ENCODE results near the gene IL1RAPL1.
A peak's percentile ranks its signal among the peaks of the same experiment; 100 is the strongest.

IL1RAPL1 gene

DNA sequence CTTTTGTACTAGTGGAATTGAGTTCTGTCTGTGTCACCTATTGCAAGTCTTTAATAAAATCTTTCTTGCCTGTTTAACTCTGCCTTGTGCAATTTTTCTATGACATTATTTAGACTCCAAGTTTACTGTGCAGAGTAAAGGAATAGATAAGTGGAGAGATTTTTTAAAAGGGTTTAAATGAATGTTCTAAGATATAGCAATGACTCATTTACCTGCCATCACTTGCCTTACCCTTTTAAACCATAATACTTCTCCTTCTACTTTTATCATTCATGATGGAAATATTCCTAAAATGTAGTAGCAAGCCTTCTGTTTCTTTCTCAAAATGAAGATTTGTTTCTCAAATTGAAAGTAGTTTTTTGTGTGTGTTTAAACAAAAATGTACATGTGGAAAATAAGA lies 845.3 kb downstream of the IL1RAPL1 start:
- DNase-seq (ENCODE audit: low spot score) = no peak

DNA sequence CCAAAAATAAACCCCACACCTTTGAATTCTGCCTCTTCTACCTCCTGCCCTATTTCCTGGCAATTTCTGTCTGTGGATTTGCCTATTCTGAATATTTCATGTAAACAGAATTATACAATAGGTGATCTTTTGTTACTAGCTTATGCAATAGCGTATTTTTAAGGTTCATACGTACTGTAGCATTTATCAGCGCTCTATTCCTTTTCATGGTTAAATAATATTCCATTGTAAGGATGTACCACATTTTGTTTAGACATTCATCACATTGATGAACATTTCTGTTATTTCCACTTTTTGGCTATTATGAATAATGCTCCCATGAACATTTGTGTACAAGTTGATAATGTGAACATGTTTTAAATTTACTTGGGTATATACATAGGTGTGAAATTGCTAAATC lies 847.7 kb downstream of the IL1RAPL1 start:
- no peak for DNase-seq (ENCODE audit: low spot score)

DNA sequence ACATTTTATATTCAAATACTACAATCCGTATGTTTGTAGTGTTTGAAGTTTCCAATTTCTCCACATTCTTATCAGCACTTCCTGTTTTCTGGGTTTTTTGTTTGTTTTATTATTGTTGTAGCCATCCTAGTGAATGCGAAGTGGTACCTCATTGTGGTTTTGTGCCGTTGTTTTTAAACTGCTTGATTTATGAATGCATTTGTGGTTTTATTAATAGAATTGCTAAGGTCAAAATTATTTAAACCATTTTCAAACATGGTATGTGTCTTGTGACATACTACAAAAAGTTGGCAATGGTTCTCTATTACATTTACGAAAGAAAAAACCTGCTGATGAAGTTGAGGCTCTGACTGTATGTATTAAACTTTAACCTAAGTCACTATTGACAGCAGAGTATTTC lies 848.1 kb downstream of the IL1RAPL1 start:
- no peak for DNase-seq (ENCODE audit: low spot score)

DNA sequence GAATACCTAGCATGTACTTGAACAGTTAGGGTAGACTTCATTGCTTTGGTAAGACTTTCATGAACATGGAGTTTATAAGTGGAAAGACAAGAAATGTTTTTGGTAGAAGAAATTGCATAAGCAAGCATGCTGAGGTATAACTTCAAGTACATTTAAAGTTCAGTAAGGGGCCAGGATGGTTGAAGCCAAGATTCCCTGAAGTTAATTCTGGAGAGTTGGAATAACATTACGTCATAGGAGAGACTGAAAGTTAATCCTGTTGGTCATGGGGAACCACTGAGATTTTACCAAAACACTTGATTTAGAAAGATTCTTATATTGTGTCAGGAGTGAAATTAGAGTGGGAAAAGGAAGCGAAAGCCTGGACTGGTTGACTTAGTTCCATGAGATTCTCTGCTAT lies 860.6 kb downstream of the IL1RAPL1 start:
- DNase-seq (ENCODE audit: low spot score) = no peak

DNA sequence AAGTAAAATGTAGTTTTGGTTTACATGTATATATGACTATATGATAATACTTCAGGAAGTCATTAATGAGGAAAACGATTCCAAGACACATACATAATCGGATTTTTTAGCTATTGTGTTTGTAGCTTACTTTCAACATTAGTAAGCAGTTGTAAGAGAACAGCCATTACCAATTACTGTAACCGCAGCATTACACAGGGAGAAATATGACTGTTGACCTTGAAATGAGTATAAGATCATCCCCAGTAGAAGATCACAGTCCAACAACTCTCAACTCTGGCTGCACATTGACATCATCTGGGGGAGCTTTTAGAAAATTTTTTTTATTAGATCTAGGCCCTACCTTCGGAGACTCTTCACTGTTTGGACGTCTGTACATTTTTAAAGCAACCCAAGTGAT lies 866.1 kb downstream of the IL1RAPL1 start:
- DNase-seq (ENCODE audit: low spot score) = no peak

DNA sequence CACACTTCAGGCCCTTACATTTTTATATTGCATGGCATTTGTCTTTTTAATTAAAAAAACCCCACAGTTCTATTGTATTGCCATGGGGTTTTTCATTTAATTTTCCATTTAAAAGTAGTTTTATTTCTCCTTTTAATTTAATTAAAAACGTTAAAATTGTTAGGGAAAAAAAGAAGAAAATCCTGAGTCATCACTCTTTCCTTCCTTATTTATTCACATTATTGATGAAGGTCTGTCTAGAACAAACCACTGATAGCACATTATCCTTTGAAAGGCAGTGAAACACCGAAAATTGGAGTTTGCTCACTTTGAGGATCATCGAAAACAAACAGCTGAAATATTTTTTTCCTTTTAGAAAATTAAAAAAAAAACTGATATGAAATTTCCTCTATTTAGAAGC lies 868.5 kb downstream of the IL1RAPL1 start:
- DNase-seq (ENCODE audit: low spot score) = no peak

DNA sequence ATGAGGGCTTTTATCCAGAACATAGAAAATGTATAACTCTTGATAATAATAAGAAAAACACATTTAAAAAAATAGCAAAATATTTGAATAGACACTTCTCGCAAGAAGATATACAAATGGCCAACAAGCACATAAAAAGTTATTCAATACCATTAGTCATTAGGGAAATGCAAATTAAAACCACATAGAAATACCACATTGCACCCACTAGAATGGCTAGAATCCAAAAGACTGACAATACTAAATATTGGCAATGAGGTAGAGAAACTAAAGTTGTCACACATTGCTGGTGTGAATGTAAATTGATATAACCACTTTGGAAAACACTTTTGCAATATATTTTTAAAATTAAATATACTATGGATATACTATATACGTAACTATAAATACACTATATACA lies 873.8 kb downstream of the IL1RAPL1 start:
- no peak for DNase-seq (ENCODE audit: low spot score)

DNA sequence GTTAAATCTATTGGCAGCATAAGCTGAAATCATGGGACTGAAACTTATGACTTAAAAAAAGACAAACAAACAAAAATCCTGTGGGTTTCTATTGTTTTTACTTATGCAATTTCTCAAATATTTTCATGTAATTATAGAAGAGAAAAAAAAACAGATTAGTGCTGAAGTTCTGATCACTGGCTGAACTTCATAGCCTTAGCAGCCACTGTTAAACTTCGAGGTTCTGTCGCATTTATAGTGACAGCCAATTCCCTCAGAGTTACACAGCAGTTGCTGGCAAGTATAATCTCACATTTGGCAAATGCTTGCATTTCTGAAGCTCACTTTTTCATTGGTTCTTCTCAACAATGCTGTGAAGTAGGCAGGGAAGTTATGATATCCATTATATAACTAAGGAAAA lies 879.2 kb downstream of the IL1RAPL1 start:
- no peak for DNase-seq (ENCODE audit: low spot score)

DNA sequence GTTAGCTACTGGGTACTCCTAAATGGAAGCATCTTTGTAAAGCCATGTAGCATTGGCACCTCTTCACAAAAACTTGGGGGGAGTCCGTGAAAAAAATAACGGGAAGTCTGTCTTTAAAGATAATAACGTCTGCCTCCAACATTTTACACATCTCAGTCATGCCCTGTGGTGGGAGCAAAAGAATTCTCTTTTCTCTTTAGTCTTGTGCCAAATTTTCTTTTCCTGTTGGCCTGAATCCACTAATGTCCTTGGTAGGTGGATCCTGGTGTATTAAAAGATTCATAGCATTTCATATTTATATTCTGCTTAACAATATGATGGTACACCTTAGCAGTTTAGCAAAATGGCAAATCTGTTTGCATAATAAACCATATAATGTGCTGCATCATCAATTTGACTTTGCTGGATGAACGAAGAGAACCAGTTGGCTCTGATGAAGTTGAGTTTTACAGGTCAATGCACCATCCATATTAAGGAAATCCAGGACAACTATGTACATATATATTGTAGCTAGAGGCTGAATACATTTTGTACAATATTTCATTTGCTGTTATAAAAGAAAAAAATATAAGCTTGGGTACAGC lies 881.8 kb downstream of the IL1RAPL1 start:
- DNase-seq (ENCODE audit: low spot score) = no peak

DNA sequence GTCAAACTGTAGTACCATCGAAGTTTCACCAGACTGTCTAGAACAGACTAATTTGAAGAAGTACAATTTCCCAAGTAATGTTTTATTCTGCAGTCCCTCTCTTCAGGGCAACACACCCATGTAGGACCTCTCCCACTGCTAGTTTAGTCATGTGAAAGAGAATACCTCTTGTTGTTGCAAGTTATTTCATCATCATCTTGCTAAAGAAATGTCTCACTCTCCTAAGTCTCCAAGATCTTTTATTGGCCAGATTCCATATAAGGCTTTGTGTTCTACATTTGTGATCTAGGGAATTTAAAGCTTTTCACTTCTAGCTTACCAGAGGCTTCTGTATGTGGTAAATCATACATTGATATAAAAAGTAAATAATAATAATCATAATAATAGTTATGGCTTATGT lies 882.8 kb downstream of the IL1RAPL1 start:
- DNase-seq (ENCODE audit: low spot score) = no peak

DNA sequence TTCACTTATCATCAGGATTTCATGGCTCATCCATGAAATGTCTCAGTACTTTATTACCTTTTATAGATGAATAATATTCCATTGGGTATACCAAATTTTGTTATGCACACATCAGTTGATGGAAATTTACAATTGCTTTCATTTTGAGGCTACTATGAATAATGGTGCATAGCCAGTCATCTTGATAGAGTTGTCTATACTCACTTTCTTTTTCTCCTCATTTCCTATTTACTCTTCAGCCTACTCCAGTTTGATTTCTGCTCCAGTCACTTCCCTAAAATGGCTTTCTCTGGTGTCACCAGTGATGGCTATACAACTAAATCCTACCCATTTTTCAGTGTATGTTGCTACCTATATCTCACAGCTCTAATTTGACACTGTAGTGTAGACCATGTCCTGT lies 884.6 kb downstream of the IL1RAPL1 start:
- DNase-seq (ENCODE audit: low spot score) = no peak

DNA sequence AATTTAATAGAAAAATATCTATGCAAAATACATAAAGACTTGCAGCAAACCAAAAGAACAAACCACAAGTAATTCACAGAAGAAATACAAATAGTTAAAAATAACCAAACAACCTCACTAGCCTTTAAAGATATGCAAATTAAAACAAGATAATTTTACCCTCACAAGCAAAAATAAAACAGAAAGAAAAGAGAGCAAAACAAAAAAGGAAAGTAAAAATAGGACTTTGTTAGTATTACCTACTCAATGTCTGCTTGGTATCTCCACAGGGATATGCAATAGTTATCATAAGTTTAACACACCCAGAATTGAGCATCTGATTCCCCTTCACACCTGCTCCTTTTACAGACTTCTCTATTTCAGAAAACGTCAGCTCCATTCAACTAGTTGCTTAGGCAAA lies 890.6 kb downstream of the IL1RAPL1 start:
- DNase-seq (ENCODE audit: low spot score) = no peak

DNA sequence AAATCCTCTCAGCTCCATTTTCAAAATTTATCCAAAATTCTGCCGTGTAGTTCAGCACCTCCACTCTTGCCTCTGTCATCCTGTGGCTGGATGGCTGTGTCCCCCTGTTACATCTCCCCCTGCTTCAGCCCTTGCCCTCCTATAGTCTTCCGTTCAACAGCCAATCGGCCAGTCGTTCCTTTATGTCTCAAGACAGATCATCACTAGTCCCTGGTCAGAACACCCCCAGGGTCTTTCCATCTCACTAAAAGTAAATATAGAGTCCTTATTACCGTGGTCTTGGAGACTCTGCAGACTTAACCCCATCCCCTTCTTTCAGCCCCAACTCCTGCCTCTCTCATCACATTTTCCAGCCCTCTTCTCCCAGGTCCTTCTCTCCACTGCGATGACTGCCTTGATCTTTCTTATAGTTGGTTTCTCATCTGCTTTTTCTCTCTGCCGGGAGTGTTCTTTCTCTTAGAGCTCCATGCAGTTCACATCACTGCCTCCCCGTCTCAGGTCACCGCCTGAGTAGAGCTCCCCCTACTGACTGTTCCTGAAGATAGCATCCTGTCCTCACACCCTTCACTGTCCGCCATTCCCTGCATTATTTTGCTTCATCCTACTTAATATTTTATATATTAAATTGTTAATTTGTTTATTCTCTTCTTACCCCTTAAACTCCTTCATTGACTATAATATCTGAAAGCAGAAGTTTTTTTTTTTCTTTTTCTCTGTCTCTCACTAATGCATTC lies 891.3 kb downstream of the IL1RAPL1 start:
- DNase-seq (ENCODE audit: low spot score) = peak; percentile 42

DNA sequence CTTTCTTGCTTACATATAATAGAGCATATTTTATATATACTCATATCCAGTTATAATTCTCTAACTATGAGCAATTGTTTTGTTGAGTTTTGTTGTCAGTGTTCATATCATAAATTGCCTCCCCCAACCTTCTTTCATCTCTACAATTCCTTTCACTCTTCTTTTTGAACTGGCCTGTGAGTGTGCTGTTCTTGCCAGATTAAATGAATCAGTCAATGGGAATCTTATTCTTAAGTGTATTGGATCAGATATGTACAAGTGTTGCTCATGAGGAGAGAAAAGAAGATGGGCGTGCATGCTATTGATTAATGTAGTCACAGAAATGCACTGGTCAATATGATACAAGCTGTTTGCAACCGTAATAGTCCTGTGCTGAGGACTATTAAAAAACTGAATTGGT lies 900.0 kb downstream of the IL1RAPL1 start:
- DNase-seq (ENCODE audit: low spot score) = no peak

DNA sequence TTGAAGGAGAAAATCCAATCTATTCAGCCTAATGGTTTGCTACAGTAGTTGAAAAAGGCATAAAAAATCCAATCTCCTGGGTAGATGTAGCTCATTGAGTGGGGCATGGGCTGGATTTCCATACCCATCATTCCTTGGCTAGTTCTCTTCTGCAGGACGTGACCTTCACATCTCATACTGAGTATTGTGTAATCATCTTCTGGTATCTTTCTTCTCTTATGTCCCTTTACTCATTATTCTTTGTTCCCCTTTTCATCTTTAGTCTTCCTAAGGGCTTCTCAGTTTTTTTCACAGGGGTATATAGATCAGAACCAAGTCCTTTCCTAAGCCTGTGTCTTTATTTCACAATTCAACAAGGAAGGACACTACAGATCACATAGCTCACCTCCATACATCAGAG lies 900.5 kb downstream of the IL1RAPL1 start:
- no peak for DNase-seq (ENCODE audit: low spot score)

DNA sequence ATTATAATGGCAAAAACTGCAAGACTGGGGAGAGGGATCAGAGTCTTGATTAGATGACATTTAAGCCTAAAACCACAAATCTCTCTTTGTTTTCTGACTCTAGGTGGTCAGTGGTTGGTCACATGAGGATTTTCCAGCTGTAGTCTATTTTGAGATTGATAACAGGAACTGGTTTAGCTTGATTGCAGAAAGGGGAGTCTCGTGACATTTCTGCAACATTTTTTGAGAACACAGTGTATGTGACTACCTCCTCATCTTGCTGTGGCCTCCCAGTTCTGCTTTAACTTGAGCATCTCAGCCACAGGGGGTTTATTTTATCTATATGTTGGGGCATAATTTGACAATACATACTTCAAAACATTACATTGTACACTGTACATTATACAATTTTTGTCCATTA lies 901.7 kb downstream of the IL1RAPL1 start:
- no peak for DNase-seq (ENCODE audit: low spot score)

DNA sequence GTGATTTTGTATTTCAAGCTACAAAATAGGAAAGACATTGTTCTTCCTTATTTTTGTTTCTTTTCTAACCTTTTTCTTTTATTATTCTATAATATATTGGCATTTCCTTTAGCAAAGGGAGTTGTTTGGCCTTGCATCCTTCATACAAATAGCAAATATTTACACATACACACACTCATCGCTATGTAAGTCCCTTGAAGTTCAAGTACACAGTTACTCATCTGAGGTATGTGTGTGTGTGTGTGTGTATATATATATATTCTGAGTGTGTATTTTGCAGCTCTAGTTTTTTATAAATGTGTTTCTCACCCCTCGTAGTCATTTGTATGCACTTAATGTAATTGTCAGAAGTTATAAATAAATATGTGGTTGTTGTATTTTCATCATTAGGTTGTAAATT lies 903.4 kb downstream of the IL1RAPL1 start:
- DNase-seq (ENCODE audit: low spot score) = no peak

DNA sequence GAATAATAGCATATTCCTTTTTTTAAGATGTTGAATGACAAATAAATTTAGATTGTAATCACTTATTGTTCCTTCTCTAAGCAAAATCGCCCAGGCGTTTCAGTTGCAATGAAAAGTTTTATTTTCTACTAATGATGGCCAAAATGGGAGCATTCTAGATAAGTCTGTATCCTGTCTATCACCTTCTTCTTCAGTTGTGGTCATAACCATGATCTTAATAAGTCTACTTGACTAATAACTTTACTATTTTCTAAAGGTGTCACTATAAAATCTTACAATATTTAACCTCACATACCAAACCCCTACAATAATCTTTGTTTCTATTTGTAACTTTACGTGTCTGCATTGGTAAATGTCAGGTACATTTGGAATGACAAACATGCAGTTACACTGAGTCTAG lies 904.4 kb downstream of the IL1RAPL1 start:
- DNase-seq (ENCODE audit: low spot score) = no peak

DNA sequence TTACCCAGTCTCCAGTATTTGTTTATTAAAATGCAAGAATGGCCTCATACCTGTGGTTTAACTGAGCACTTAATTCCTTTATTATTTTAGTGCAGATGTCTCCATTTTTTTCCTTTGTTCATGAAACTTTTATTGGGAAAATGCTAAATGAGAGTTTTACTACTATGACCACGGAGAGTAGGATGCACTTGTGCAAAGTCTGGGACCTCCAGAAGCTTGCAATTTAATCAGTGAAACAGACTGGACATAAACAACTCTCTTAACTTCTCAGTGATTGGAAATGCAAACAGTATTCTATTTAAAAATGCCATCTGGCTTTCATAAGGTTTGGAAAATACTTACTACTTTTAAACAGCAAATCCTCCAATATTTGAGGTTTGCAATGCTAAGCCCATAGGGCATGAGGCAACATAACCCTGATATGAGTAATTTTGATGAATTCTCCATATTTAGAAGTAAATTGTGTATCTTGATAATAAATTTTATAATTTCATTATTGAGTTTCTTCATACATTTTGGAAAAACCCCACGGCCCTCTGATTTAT lies 909.5 kb downstream of the IL1RAPL1 start:
- DNase-seq (ENCODE audit: low spot score) = no peak

DNA sequence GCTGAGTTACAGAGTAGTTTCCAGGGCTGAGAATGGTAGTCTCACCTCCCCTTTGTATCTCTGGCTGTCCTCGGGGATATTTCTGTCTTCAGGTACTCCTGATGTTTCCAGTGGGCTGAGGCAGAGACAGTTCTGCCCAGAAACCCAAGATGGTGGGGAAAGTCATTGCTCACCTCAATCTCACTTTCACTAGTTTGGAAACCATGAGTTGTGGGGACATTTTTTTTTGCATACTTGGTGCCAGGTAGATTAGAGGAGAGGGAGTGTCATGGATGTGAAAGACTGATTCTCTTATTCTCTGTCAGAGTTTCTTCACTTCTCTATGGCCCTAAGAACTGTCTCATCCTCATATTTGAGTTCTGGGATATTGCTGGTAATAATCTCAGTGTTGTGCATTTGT lies 919.5 kb downstream of the IL1RAPL1 start:
- no peak for DNase-seq (ENCODE audit: low spot score)

DNA sequence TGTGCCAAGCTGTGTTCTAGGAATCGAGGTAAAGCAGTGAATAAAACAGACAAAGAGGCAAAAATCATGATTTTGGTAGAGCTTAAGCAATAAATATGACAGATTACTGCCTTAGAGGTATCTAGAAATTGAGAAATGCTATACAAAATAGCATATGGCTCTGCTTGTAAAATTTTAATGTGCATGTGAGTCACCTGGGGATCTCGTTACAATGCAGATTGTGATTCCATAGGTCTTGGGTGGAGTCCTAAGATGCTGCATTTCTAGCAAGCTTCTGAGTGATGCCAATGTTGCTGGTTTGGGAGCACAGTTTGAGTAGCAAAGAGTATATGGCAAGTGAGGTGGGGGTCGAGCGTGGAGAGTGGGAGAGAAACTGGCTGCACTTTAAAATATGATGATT lies 930.9 kb downstream of the IL1RAPL1 start:
- no peak for DNase-seq (ENCODE audit: low spot score)

DNA sequence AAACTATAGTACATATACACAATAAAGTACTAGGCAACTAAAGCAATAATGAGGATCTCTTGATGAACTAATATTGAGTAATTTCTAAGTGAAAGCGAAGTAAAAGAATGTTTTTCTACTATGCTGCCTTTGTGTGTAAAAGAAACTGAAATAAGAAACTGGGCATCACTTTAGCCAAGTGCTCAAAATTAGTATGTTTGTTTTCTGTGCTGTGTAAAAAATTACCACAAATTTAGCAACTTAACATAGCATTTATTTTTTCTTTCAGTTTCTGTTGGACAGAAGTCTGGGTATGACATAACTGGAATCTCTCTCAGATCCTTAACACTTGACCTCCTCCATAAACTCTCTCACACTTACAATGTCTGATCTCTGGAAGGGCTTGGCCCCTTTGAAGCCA lies 941.0 kb downstream of the IL1RAPL1 start:
- no peak for DNase-seq (ENCODE audit: low spot score)

DNA sequence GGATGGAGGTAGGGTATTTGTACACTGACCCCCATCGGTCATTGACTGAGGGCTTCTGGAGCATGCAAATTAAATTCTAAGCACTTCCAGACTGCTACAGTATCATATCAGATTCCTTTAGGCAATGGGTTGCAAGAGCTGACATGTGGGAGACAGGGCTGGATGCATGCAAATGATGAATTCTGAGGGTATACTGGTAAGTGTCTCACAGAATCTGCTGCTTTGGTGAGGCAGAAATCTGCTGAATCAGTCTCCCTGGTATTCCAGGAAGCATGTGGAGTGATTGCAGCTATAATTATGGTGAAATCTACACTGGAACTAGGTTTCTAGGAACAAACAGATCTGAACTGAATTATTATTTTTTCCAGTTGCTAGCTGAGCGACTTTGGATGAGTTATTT lies 943.3 kb downstream of the IL1RAPL1 start:
- no peak for DNase-seq (ENCODE audit: low spot score)

DNA sequence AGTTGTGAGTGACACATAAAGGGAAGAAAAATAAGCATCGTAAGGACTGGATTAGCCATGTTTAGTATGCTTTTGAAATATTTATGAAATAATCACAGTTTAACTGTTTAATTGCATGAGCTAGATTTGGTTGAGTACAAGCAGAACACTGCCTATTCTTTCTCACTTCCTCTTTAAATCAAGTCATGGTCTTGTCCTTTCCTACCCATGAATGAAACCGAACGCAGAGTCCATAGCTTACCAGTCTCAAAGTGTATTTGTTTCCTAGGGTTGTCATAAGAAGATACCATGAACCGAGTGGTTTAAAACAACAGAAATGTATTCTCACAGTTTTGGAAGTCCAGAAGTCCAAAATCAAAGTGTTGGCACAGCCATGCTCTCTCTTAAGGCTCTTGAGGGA lies 944.1 kb downstream of the IL1RAPL1 start:
- DNase-seq (ENCODE audit: low spot score) = no peak

Data from kidney tubule cell (primary cell).